ELF-1 (cell line): Measurements from ENCODE around the gene GNRH2.
A peak's percentile ranks its signal among the peaks of the same experiment; 100 is the strongest.
"Not testable (repeated sequence)": the region's sequence is repeated elsewhere in the genome, so short reads cannot be mapped to it uniquely, and the experiment has no call there.

Experiments used
- DNase-seq: peaks from one replicate; pipeline ENCODE4 v3.0.0-alpha.2; 2016; ENCODE audit warnings: low read depth, low spot score

GNRH2 gene

GRCh38 chr20:3041854-3042409, 1.5 kb upstream of the GNRH2 start:
- no peak for DNase-seq

GRCh38 chr20:3042625-3043024, 797 bp upstream of the GNRH2 start:
- no peak for DNase-seq

- no peak for DNase-seq
Observed at GRCh38 chr20:3044336-3044965, 1.0 kb downstream of the GNRH2 start.

GRCh38 chr20:3045042-3045815, 1.8 kb downstream of the GNRH2 start:
- peak; percentile 15 for DNase-seq

GRCh38 chr20:3045816-3046676, 2.6 kb downstream of the GNRH2 start, which contains the start of gene MRPS26:
Gene MRPS26, plus strand, starts transcription at chr20:3046052. Its CDS starts 17 bp downstream, at chr20:3046069.
- DNase-seq: peak; percentile 90

- peak; percentile 53 for DNase-seq
Observed at GRCh38 chr20:3046677-3047462, 3.4 kb downstream of the GNRH2 start.

- no peak for DNase-seq
Observed at GRCh38 chr20:3047486-3048419, 4.3 kb downstream of the GNRH2 start.

GRCh38 chr20:3051385-3052019, 8.1 kb downstream of the GNRH2 start:
- no peak for DNase-seq

- DNase-seq: no peak
Observed at GRCh38 chr20:3059489-3059888, 16.1 kb downstream of the GNRH2 start.

GRCh38 chr20:3064119-3064518, 20.7 kb downstream of the GNRH2 start:
- not testable (repeated sequence) for DNase-seq

GRCh38 chr20:3067139-3068014, 24.0 kb downstream of the GNRH2 start:
- no peak for DNase-seq

- DNase-seq: no peak
Observed at GRCh38 chr20:3068075-3068474, 24.7 kb downstream of the GNRH2 start.

- no peak for DNase-seq
Observed at GRCh38 chr20:3068986-3069900, 25.8 kb downstream of the GNRH2 start.

- DNase-seq: no peak
Observed at GRCh38 chr20:3070725-3071124, 27.3 kb downstream of the GNRH2 start.

GRCh38 chr20:3071266-3071609, 27.8 kb downstream of the GNRH2 start:
- DNase-seq: no peak

- DNase-seq: peak; percentile 36
Observed at GRCh38 chr20:3071610-3072529, 28.4 kb downstream of the GNRH2 start, which contains the start of gene OXT. Gene OXT, plus strand, starts transcription at chr20:3071620. Its CDS starts 36 bp downstream, at chr20:3071656.
